Measurements from ENCODE around the gene KRTAP5-2.

- TF ChIP-seq CTCF (conservative IDR thresholded peaks at IDR 0.05; ENCODE audit: low read depth, low read length) (no peak), EZH2 (IDR thresholded peaks at IDR 0.05; ENCODE audit: low read length, unreplicated experiment) (no peak), EZH2phosphoT487 (IDR thresholded peaks at IDR 0.05; ENCODE audit: borderline replicate concordance, low read length) (no peak)
Measured at GRCh38 chr11:1570896-1571759, 27.0 kb downstream of the KRTAP5-2 start.

Measured in PC-3 (cell line).